ENCODE measurements around the gene CD93.

The CD93 gene

GRCh38 chr20:23078351-23079015, 7.6 kb downstream of the CD93 start:
- Histone ChIP-seq H2BK120ac (ENCODE audit: low read depth, low read length) (no peak overlapping the region), H3K27me3 (ENCODE audit: insufficient read depth, low read length, poor library complexity) (no peaks in the 10 kb centered on the region), H2BK15ac (replicated peaks; ENCODE audit: low read depth) (no peak overlapping the region), H3K4me2 (ENCODE audit: low read length) (no peak overlapping the region), H4K5ac (ENCODE audit: low read length) (no peak overlapping the region), H3K36me3 (ENCODE audit: control insufficient read depth, insufficient read depth, low read length) (no peaks in the 10 kb centered on the region), H3K4me3 (ENCODE audit: low read length) (no peak overlapping the region), H3K23ac (ENCODE audit: low read length) (no peak overlapping the region), H3K4me1 (ENCODE audit: control insufficient read depth, low read depth, low read length) (no peaks in the 10 kb centered on the region), H3K79me1 (ENCODE audit: low read length) (no peaks in the 10 kb centered on the region), H4K8ac (ENCODE audit: low read depth, low read length) (no peak overlapping the region), H3K9ac (ENCODE audit: low read length) (no peak overlapping the region), H3K79me2 (ENCODE audit: control insufficient read depth, insufficient read depth, low read length) (no peaks in the 10 kb centered on the region), H2BK5ac (ENCODE audit: low read length) (no peak overlapping the region), H3K56ac (ENCODE audit: low read length) (no peak overlapping the region), H3K4ac (ENCODE audit: low read depth, low read length) (no peak overlapping the region), H2AK5ac (ENCODE audit: low read length) (no peak overlapping the region), H3K27ac (ENCODE audit: low read depth, low read length) (no peak overlapping the region), H3K18ac (ENCODE audit: low read length) (no peak overlapping the region)
- WGBS (ENCODE audit: extremely low coverage, insufficient coverage, low lambda C conversion rate): no CpG with 5 or more reads among the region's 5 CpGs
- no peak for DNase-seq

- Histone ChIP-seq H2BK120ac (ENCODE audit: low read depth, low read length) (no peak overlapping the region), H3K79me1 (ENCODE audit: low read length) (no peaks in the 10 kb centered on the region), H4K5ac (ENCODE audit: low read length) (no peak overlapping the region), H3K18ac (ENCODE audit: low read length) (no peak overlapping the region), H3K36me3 (ENCODE audit: control insufficient read depth, insufficient read depth, low read length) (no peaks in the 10 kb centered on the region), H3K4ac (ENCODE audit: low read depth, low read length) (no peak overlapping the region), H4K8ac (ENCODE audit: low read depth, low read length) (no peak overlapping the region), H3K56ac (ENCODE audit: low read length) (no peak overlapping the region), H3K27ac (ENCODE audit: low read depth, low read length) (no peak overlapping the region), H3K27me3 (ENCODE audit: insufficient read depth, low read length, poor library complexity) (no peaks in the 10 kb centered on the region), H2BK5ac (ENCODE audit: low read length) (no peak overlapping the region), H2AK5ac (ENCODE audit: low read length) (no peak overlapping the region), H3K9ac (ENCODE audit: low read length) (no peak overlapping the region), H3K4me1 (ENCODE audit: control insufficient read depth, low read depth, low read length) (no peaks in the 10 kb centered on the region), H3K79me2 (ENCODE audit: control insufficient read depth, insufficient read depth, low read length) (no peaks in the 10 kb centered on the region), H3K4me3 (ENCODE audit: low read length) (no peak overlapping the region), H3K4me2 (ENCODE audit: low read length) (no peak overlapping the region), H2BK15ac (replicated peaks; ENCODE audit: low read depth) (no peak overlapping the region), H3K23ac (ENCODE audit: low read length) (no peak overlapping the region)
- no CpG with 5 or more reads among the region's 4 CpGs for WGBS (ENCODE audit: extremely low coverage, insufficient coverage, low lambda C conversion rate)
- no peak for DNase-seq
Observed at GRCh38 chr20:23077277-23077676, 8.8 kb downstream of the CD93 start.

GRCh38 chr20:23074052-23074451, 12.1 kb downstream of the CD93 start:
- Histone ChIP-seq H3K27me3 (ENCODE audit: insufficient read depth, low read length, poor library complexity) (no peaks in the 10 kb centered on the region), H3K4me1 (ENCODE audit: control insufficient read depth, low read depth, low read length) (no peaks in the 10 kb centered on the region), H3K9ac (ENCODE audit: low read length) (no peak overlapping the region), H3K4ac (ENCODE audit: low read depth, low read length) (no peak overlapping the region), H3K79me2 (ENCODE audit: control insufficient read depth, insufficient read depth, low read length) (no peaks in the 10 kb centered on the region), H2BK120ac (ENCODE audit: low read depth, low read length) (no peak overlapping the region), H2AK5ac (ENCODE audit: low read length) (no peak overlapping the region), H4K8ac (ENCODE audit: low read depth, low read length) (no peak overlapping the region), H2BK15ac (replicated peaks; ENCODE audit: low read depth) (no peak overlapping the region), H3K4me3 (ENCODE audit: low read length) (no peak overlapping the region), H2BK5ac (ENCODE audit: low read length) (no peak overlapping the region), H3K27ac (ENCODE audit: low read depth, low read length) (no peak overlapping the region), H3K18ac (ENCODE audit: low read length) (no peak overlapping the region), H3K36me3 (ENCODE audit: control insufficient read depth, insufficient read depth, low read length) (no peaks in the 10 kb centered on the region), H3K79me1 (ENCODE audit: low read length) (no peaks in the 10 kb centered on the region), H3K56ac (ENCODE audit: low read length) (no peak overlapping the region), H3K4me2 (ENCODE audit: low read length) (no peak overlapping the region), H4K5ac (ENCODE audit: low read length) (no peak overlapping the region), H3K23ac (ENCODE audit: low read length) (no peak overlapping the region)
- no peak for DNase-seq
- no CpG with 5 or more reads among the region's 3 CpGs for WGBS (ENCODE audit: extremely low coverage, insufficient coverage, low lambda C conversion rate)

GRCh38 chr20:23072892-23073586, 13.1 kb downstream of the CD93 start:
- Histone ChIP-seq H4K8ac (ENCODE audit: low read depth, low read length) (no peak overlapping the region), H3K79me1 (ENCODE audit: low read length) (no peaks in the 10 kb centered on the region), H3K27ac (ENCODE audit: low read depth, low read length) (no peak overlapping the region), H3K23ac (ENCODE audit: low read length) (no peak overlapping the region), H3K4me1 (ENCODE audit: control insufficient read depth, low read depth, low read length) (no peaks in the 10 kb centered on the region), H3K56ac (ENCODE audit: low read length) (no peak overlapping the region), H3K4me3 (ENCODE audit: low read length) (no peak overlapping the region), H4K5ac (ENCODE audit: low read length) (no peak overlapping the region), H3K4me2 (ENCODE audit: low read length) (no peak overlapping the region), H3K79me2 (ENCODE audit: control insufficient read depth, insufficient read depth, low read length) (no peaks in the 10 kb centered on the region), H3K27me3 (ENCODE audit: insufficient read depth, low read length, poor library complexity) (no peaks in the 10 kb centered on the region), H2BK120ac (ENCODE audit: low read depth, low read length) (no peak overlapping the region), H3K18ac (ENCODE audit: low read length) (no peak overlapping the region), H3K9ac (ENCODE audit: low read length) (no peak overlapping the region), H2BK5ac (ENCODE audit: low read length) (no peak overlapping the region), H2AK5ac (ENCODE audit: low read length) (no peak overlapping the region), H2BK15ac (replicated peaks; ENCODE audit: low read depth) (no peak overlapping the region), H3K36me3 (ENCODE audit: control insufficient read depth, insufficient read depth, low read length) (no peaks in the 10 kb centered on the region), H3K4ac (ENCODE audit: low read depth, low read length) (no peak overlapping the region)
- WGBS (ENCODE audit: extremely low coverage, insufficient coverage, low lambda C conversion rate): no CpG with 5 or more reads among the region's 11 CpGs
- no peak for DNase-seq

GRCh38 chr20:23071996-23072395, 14.1 kb downstream of the CD93 start:
- WGBS (ENCODE audit: extremely low coverage, insufficient coverage, low lambda C conversion rate): no CpG with 5 or more reads among the region's 4 CpGs
- H4K5ac ChIP-seq (ENCODE audit: low read length): no peak overlapping the region

More at GRCh38 chr20:23071996-23072395, 14.1 kb downstream of the CD93 start:
- Histone ChIP-seq H3K4ac (ENCODE audit: low read depth, low read length) (no peak overlapping the region), H3K18ac (ENCODE audit: low read length) (no peak overlapping the region), H4K8ac (ENCODE audit: low read depth, low read length) (no peak overlapping the region), H3K79me1 (ENCODE audit: low read length) (no peaks in the 10 kb centered on the region), H3K4me2 (ENCODE audit: low read length) (no peak overlapping the region), H2BK15ac (replicated peaks; ENCODE audit: low read depth) (no peak overlapping the region), H3K36me3 (ENCODE audit: control insufficient read depth, insufficient read depth, low read length) (no peaks in the 10 kb centered on the region), H3K56ac (ENCODE audit: low read length) (no peak overlapping the region), H3K4me1 (ENCODE audit: control insufficient read depth, low read depth, low read length) (no peaks in the 10 kb centered on the region), H2BK120ac (ENCODE audit: low read depth, low read length) (no peak overlapping the region), H2AK5ac (ENCODE audit: low read length) (no peak overlapping the region), H3K79me2 (ENCODE audit: control insufficient read depth, insufficient read depth, low read length) (no peaks in the 10 kb centered on the region), H3K23ac (ENCODE audit: low read length) (no peak overlapping the region), H3K4me3 (ENCODE audit: low read length) (no peak overlapping the region), H3K27me3 (ENCODE audit: insufficient read depth, low read length, poor library complexity) (no peaks in the 10 kb centered on the region), H3K27ac (ENCODE audit: low read depth, low read length) (no peak overlapping the region), H2BK5ac (ENCODE audit: low read length) (no peak overlapping the region), H3K9ac (ENCODE audit: low read length) (no peak overlapping the region)
- DNase-seq: no peak
